GM18858 (cell line): Measurements from ENCODE around the gene RAP1A.
"Not testable (repeated sequence)": the region's sequence is repeated elsewhere in the genome, so short reads cannot be mapped to it uniquely, and the experiment has no call there.

Source experiments
- ATAC-seq: cut with Tn5 transposase; IDR thresholded peaks from one replicate; pipeline ENCODE4 v1.9.1; 2021; ENCODE audit not compliant: unreplicated experiment

RAP1A gene

DNA sequence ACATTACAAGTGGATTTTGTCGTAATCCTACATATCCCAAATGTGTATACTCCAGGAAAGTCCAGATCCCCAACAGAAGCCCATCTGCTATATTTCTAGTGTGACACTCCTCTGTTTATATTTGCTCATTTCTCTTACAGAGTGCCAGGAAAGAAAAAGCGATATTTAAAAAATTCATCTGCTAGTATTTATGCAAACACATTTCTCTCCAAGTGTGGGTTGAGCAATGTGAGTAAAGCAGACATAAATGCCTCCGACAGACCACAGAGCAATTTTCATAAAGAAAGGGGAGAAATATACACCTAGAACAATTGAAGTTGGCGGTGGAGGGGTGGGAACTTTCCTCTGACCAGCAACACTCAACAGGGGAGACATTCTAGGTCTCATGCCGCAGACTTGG is 22.2 kb upstream of the RAP1A start:
- no peak for ATAC-seq

DNA sequence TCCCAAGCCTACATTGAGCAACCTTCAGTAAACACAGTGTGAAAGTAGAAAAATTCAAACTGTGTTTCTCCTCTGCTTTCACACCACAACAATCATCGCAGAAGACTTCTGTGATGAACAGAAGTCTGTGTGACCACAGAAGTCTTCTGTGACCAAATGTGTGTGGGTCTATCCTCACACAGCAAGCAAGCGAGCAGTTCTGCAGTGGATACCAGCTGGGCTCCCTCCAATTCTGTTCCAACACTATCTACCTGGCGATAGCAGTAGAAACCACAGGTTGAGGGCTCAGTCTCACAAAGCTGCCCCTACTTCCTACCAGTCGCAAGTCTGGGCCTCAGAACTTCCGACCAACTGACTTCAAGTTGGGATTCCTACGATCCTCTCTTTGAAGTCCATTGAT is 21.0 kb upstream of the RAP1A start:
- no peak for ATAC-seq

DNA sequence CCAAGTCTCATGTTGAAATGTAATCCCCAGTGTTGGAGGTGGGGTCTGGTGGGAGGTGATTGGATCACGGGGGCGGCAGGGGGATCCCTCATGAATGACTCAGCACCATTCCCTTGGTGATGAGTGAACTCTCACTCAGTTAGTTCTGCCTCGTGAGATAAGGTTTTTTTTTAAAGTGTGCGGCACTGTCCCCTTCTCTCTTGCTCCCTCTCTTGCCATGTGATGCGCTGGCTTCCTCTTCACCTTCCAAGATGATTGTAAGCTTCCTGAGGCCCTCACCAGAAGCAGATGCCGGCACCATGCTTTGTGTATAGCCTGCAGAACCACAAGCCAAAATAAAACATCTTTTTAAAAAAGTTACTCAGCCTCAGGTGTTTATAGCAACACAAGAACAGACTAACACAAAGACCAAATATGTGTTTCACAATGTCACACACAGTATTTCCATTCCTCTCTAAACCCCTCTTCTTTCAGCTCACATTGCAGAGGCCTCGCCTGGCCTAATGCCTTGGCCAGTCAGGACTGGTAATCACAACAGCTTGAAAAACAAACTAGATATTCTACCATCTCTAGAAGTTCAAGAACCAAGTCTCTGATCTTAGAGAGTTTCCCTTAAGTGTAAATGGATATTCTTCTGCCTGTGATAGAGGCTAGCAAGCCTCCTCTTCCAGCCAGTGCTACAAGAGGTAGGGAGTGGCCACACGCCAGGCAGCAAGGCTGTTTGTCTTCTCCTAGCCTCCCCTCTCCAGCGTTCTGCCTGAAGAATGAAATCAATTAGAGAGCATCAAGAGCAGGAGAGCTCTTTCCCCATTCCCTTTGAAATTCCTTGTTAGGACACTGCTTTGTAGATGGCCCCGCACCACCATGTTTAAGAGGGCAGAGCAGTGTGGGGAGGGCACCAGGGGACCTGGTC is 19.6 kb upstream of the RAP1A start:
- no peak for ATAC-seq

DNA sequence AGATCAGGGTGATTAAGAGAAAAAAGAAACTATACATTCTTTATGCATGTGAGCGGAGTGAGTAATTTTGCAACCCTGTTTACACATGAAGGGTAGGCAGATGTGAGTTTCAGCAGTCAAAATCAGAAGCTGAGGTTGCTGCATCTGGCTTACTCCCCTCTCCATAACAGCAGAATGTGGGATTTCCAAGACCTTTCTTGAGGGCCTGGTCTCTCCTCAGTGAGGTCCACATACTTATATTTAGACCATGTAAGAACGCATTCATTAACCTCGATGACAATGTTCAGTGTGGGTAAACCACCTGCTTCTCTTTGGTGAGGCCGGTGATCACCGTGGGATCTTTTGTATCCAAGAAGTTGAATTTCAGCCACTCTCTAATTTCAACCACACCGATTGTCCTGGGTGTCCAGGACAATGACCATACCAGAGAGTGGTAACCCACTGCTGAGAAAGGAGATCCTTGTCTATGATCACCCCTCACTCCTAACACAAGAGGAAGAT is 18.7 kb upstream of the RAP1A start:
- ATAC-seq, result no peak

DNA sequence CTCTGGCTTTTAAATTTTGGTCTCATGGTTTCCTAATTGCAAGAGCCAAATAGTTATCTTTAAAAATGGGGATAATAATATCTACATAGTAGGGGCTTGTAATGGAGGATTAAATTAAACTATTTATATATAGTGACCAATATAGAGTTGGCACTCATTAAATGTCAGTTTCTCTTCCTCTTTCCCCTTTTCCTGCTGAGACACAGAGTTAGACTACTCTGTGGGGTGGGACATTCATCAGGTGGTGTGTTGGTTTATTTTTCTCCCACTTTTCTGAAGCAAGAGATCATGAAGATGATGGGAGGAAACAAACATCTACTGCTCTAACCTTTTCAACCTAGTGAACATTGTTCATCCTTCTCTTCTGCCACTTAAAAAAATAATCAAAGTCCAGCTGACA is 17.3 kb upstream of the RAP1A start:
- ATAC-seq, result no peak

DNA sequence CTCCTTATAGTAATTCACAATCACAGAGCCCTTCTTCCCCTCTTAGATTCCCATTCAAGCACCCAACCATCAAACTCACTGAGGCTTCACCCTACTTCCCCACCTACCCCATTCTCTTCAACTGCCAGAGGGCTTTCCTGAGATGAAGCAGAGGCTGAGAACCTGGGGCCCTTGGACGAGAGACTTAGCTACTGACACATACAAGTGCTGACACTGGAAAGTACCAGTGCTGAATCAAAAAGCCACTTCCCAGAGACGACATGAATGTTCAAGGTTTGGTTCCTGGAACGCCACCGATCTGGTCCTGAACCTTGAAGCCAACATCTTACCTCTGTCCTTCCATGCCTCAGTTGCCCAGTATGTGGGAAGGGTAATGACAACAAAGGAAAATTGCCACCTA is 16.6 kb upstream of the RAP1A start:
- ATAC-seq, result no peak

DNA sequence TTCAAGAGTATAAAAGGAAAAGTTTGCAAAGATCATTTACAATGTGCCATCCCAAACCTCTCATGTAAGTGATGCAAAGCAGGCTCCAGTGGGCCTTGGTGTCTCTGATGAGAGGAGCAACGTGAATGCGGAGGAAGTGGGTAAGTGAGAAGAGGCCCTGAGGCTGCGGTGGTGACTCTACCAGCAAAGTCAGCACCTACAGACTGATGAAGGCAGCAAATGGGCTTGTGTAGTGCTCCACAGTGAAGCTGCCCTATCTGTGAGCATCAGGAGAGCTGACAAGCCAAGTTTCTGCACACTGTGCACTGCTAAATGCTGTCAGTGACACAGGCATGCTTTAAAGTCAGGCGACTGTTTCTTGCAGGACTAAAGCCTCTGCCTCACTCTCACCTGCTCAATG is 15.6 kb upstream of the RAP1A start:
- peak; percentile 29 for ATAC-seq

DNA sequence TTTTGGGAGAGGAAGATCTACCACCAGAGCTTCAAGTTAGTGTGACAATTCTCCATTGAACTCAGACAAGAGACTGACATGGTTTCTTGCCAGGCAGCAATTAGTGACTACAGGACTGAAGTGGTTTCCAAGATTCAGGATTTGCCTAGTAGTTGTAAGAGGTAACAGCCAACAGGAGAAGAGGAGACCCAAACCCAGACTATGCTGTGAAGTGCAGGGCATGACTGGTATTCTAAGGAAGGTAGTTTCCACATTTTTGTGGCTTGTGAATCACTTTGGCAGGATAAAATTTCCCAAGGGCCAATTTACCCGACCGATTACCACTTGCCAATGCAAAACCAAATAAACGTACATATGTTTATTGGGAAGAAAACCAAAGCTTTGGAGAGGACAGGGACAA is 14.7 kb upstream of the RAP1A start:
- ATAC-seq, result no peak

DNA sequence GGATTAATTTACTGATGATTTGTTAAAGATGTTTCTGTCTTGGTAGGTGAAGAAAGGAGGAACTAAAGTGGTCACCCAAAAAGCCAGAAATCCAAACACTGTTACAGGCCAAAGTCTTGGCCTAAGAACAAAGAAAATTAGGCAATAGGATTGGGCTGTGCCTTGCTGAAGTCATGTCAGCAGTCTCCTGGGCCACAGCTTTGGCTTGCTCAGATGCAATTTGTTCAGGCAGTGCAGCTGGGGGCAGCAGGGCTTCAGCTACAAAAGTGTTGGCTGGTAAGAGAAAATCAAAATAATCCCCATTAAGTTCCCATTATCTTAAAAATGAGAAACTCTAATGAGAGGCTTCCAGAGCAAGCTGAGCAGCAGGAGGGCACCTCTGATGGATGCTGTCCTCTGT is 14.0 kb upstream of the RAP1A start:
- ATAC-seq, result no peak

DNA sequence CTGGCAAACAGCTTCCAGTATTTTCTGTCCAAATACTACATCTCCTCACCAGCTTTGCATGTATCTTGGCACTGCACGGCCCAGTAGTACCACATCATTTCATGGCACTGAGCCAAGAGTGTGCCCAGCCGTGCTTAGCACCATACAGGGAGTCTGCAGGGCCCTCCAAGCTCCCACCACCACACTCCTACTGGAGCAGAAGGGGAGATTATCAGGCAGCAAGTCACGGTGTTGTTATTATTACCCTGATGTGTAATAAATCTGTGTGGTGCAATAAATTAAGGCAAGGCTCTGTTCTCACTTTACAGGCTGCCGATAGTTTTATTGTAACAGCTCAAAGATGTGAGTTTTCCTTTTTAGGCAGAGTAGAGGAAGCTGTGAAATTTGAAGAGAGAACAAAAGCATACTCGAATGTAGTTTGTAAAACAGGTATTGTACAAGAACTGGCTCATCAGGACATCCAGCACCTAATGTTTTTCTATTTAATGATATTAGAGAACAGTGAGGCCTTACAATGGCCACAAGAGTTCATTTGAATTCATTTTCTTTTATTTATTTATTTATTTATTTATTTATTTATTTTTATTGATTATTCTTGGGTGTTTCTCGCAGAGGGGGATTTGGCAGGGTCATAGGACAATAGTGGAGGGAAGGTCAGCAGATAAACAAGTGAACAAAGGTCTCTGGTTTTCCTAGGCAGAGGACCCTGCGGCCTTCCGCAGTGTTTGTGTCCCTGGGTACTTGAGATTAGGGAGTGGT is 13.0 kb upstream of the RAP1A start:
- not testable (repeated sequence) for ATAC-seq

DNA sequence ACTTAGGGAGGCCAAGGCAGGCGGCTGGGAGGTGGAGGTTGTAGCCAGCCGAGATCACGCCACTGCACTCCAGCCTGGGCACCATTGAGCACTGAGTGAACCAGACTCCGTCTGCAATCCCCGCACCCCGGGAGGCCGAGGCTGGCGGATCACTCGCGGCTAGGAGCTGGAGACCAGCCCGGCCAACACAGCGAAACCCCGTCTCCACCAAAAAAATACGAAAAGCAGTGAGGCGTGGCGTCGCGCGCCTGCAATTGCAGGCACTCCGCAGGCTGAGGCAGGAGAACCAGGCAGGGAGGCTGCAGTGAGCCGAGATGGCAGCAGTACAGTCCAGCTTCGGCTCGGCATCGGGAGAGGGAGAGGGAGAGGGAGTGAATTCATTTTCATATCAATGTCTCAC is 11.1 kb upstream of the RAP1A start:
- ATAC-seq, result not testable (repeated sequence)

DNA sequence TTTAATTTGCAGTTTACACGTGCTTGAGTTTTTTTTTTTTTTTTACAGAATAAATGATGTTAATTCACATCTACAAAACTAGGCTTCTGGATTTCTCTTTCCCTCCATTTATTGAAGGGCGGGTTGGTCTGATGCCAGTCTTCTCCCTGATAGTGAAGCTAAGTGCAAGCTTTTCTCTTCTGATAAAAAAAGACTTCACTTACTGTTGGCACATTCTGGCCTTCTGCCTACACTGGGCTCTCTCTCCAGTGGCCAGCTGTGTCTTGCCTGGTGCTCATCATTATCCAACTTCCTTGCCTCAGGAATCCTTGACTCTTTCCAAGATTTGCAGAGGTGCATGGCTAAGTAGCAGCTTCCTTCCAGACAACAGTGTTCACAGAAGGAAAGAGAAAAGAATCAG is 7.6 kb upstream of the RAP1A start:
- no peak for ATAC-seq

DNA sequence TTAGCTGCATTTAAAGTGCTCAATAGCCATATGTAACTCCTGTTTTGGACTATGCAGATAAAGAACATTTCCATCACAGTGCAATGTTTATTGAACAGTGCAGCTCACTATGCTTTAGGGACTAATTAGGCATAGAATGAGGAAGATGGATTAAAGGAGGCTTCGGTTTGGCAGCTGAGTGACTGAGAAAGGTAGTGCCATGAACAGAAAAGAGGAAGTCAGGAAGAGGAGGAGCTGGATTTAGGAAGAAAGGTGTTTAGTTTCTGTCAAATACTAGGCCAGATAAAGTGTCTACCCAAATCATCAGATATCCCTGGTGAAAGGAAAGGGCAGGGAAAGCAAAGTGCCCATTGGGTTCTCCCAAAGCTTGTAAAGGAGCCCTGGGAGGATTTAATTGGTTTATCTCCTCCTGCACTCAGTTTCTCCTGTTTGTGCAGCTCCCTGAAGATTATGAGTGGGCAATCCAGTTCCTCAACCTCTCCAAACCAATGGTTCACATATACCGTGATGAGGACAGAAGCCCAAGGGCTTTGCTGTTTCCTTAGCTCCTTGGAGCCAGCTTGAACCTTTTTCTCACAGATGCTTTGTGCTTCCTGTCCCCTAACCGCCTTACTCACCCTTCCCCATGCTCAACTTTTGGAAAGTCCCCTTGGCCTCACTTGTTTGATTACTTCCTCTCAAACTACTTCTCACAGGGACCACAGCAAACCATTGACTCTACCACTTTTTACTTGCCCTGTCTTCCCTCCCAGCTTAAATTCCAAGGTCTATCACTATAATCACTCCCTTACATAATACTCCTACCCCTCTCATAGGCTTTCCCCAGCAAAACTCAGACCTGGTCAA is 3.5 kb upstream of the RAP1A start:
- peak; percentile 44 for ATAC-seq

DNA sequence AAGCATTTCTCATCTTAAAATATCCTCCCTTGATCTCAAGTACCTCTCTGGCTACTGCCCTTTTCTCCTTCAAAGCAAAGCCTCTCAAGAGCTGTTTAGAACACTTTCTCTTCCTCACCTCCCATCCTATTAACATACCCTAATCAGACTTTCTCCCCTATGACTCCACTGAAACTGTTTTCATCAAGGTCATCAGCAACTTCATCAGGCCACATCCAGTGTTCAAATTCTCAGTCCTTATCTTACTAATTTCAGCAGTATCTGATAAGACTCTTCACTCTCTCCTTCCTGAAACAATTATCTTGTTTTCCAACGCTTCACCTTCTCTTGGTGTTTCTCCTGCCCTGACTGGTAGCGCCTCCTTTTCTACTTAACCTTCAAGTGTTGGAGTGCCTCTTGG is 1.5 kb upstream of the RAP1A start:
- no peak for ATAC-seq

DNA sequence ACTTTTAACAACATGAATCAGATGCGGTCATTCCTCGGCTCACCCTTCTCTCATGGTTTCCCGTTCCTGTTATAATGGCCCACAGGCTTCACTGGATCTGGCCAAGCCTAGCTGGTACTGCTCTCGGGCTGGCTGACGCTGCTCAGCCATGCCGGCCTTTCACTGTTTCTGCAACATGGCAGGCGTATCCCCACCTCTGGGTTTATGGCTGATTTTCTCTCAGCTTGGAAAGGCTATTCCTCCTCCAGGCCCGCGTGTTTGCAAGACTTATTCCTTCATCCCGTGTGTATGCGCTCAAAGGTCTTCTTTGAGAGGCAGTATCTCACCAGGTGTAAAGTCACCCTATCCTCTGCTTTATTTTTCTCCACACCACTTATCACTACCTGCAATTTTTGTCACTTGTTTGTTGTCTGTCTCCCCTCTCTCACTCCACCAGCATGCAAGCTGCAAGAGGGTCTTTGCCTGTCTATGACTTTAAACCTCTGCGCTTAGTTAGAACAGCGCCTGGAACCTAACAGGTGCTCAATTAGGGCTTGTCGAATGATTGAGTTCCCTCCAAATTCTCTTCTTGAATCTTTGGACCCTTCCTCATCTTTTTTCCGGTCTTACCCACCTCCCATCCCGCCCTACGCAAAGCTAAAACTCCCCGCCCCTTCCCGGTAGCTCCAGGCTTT is 491 bp upstream of the RAP1A start:
- no peak for ATAC-seq

DNA sequence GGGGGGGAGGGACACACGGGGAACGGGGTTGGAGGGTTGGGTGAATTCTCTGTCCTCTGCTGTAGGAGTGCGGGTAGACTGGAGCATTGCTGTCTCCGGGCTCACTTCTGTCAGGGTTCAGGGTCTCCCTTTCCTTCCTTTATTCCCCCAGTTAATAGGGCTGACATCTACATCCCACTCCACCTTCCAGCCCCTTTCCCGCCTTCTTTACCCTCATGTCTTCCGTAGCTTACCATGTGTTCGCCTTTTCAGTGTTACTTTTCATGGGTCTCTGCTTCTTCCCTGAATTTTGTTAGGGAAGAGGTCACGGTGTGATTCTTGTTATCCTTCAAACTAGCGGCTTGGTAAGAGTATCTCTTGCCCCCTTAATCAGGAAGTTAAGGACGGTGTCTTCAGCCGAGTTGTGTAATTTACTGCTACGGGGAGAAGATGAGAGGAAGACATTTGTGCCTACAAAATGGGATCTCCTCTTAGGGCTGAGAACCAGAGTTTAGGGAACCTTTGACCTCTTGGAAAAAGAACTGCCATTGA is 917 bp downstream of the RAP1A start:
- ATAC-seq, result no peak

DNA sequence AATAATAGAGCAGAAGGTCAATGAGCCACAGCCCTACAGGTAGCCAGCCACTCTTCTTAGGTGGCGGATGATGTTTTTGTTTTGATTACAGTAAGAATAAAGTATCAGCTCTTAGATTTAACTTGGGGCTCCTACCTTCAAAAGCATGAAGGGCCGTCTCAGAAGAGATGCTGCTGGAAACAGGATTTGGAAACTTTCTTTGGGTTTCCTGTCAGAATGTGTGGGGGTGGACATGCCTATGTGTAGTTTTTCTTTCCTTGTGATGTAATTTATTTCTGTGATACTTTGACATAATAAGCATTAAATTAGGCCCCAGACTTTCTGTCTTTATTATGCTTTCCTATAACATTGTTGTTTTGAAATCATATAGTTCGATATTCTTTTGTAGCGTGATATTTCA is 1.5 kb downstream of the RAP1A start:
- no peak for ATAC-seq

DNA sequence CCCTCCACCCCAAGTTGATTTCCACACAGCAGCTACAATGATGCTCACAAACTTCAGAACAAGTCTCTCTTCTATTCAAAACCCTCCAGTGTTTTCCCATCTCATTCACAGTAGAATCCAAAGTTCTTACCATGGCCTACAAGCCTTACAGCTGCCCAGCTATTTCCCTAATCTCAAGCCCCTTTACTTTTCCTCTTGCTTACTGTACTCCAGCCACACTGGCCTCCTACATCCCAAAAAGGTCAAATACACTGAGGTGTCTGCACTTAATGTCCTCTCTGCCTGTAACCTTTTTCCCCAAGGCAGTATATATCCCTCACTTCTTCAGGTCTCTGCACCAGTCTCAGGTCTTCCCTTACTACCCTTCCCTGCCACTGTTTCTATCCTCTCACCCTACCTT is 2.6 kb downstream of the RAP1A start:
- ATAC-seq, result no peak

DNA sequence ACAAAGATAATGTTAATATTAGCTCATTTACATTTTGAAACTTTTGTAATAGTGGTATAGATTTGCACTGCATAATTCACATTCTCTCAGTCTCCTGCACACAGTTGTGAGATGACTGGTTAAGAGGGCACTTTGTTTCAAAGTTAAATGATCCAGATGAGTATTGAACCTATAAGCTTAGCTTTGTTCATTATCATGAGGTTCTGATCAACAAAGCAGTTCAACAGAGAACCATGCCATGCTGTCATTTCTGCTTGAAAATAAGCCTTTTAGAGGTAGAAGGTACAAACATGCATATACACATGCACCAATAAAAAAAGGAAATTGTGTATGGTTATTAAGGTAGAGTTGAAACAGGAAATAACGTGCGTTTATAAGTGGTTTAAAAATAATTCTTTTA is 4.8 kb downstream of the RAP1A start:
- no peak for ATAC-seq

DNA sequence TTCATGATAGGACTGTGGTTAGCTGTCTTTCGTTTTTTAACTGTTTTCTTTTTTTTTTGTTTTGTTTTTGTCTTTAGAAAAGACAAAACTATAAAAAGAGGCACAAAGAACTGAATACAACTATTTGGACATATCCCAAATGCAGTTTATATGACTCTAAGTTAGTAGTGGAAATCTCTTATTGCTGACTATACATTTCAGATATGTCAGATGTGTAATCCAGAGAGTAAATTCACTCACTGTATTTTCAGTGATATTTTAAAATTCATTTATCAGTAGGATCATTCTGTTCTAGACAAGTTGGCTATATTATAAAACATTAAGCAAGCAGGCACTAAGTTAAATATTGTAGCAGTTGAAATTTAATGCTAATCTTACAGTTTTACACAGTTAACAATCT is 5.7 kb downstream of the RAP1A start:
- ATAC-seq, result no peak
